HG02938 (cell line): ENCODE results near the gene OR10K2.
"Not testable (repeated sequence)": the region's sequence is repeated elsewhere in the genome, so short reads cannot be mapped to it uniquely, and the experiment has no call there.

Source experiments
- ATAC-seq: cut with Tn5 transposase; IDR thresholded peaks from one replicate; pipeline ENCODE4 v1.9.1; 2021; ENCODE audit warnings: mild to moderate bottlenecking, moderate library complexity; ENCODE audit not compliant: unreplicated experiment

The OR10K2 gene

DNA sequence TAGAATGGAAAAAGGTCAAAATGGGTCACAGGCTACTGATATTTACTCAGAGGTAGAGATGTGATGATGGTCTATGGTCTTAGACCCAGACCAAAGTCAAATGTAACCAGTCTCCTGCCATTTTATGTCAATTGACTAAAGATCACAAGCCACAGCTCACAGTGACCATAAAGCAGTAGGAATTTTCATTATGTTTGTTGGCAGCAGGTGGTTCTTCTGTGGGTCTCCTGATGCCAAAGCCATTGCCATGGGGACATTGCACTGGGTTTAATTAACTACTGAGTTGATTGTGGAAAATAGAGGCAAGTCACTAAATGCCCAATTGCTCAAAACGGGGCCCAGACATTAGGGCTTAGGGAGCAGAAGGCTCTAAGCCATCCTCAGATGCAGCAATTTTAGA, at the start of gene OR10K2:
Gene OR10K2, minus strand, starts transcription at position 101 of the 400 bp plus-strand sequence. CDS start 5,371 bp downstream, outside the sequence.
- ATAC-seq = no peak

- ATAC-seq = no peak
Observed at GRCh38 chr1:158471920-158472319, 45.9 kb upstream of the OR10K2 start, which contains the start of gene OR10R2. Gene OR10R2, plus strand, starts transcription at chr1:158472220. Its CDS starts 106 bp downstream, at chr1:158472326.

DNA sequence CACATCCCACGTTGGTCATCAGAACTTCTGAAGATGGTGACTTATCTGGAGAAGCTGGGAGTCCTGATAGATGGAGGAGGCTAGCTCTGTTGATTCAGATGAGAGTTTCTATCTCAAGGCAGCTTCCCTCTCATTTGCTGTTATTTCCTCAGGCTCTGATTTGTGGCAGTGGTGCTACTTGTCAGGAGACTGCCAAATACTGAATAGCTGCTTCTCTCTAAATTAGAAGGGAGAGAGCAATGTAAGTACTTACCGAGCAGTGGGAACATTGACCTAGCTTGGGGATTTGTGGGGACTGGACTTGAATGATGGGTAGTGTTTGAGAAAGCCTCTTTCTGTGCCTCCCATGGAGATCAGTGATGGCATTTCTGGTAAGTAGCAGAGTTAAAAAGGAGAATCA, 35.5 kb upstream of the OR10K2 start, which contains the start of gene OR10K1:
Gene OR10K1, plus strand, starts transcription at position 301 of the 400 bp plus-strand sequence. CDS start 3,728 bp downstream, outside the sequence.
- ATAC-seq = no peak

GRCh38 chr1:158458263-158458662, 32.2 kb upstream of the OR10K2 start:
- no peak for ATAC-seq

GRCh38 chr1:158457246-158457645, 31.2 kb upstream of the OR10K2 start:
- ATAC-seq = no peak

DNA sequence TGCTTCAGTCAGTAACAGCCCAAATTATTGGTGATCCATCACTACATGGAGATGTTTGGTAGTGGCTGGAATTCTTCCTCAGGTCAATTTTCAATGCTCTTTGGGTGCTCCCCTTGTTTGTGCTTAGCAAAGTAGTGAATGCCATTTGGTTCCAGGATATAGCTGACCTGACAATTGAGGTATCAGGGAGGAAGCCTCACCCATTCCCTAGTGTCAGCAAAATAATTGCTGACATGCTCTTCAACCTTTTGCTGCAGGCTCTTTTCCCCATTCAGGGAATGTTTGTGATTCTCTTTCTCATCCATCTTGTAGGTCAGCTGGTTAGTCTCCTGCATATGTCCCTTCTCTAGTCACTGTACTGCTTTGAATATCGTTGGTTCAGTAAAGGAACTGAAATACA, 28.5 kb upstream of the OR10K2 start:
- ATAC-seq = no peak

DNA sequence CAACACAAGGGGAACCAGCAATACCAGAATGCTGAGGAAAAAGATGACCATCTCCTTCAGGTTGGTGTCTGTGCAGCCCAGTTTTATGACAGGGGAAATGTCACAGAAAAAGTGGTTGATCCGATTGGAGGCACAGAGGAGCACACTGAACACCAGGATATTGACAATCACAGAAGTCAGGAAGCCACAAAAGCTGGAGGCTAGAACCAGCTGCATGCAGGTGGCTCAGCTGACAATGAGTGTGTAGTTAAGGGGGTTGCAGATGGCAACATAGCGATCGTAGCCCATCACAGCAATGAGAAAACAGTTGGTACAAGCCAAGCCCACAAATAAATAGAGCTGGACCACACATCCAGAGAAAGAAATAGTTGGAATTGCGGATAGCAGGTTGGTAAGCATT, 19.3 kb upstream of the OR10K2 start:
- no peak for ATAC-seq

GRCh38 chr1:158434741-158435140, 8.7 kb upstream of the OR10K2 start:
- no peak for ATAC-seq

GRCh38 chr1:158430163-158430562, 4.1 kb upstream of the OR10K2 start:
- ATAC-seq = not testable (repeated sequence)

DNA sequence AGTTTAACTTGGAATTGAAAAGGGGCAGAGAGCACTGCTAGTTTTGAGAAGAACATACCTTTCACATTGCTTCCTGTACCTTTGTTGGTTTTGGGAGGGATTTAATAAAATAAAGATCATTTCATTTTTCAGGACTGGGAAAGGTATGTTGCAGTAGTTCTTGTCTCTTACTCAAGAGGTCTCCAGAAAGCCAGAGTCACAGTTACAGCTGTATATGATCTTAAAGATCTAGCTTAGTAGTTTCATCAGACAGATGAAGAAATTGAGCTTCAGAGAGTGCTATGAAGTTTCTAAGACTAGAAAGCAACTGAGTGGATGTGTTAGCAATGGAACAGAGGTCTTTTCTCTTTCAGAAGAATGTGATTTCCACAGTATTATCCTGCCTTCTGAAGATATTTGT, 1.0 kb downstream of the OR10K2 start:
- ATAC-seq = no peak

GRCh38 chr1:158422212-158422611, 3.8 kb downstream of the OR10K2 start:
- ATAC-seq = no peak

DNA sequence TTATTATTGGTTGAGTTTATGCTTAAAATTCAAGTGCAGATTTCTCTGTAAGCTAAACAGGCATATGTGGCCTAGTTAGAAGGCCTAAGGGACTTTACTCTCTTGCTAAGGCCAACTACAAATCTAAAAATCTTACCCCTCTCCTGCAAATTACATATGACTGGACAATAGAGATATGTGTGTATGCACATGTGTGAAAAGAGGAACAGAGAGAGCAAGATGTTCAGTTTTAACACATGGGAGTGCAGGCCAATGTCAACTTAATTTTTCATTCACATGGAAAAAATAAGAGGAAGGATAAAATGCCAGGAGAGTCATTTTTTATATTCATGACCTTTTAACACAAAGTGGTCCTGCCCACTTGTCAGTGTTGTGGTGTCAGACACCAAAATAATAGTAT, 8.5 kb downstream of the OR10K2 start:
- no peak for ATAC-seq

- ATAC-seq = no peak
Observed at GRCh38 chr1:158414651-158415345, 11.2 kb downstream of the OR10K2 start.

- no peak for ATAC-seq
Observed at GRCh38 chr1:158407092-158407491, 18.9 kb downstream of the OR10K2 start.

DNA sequence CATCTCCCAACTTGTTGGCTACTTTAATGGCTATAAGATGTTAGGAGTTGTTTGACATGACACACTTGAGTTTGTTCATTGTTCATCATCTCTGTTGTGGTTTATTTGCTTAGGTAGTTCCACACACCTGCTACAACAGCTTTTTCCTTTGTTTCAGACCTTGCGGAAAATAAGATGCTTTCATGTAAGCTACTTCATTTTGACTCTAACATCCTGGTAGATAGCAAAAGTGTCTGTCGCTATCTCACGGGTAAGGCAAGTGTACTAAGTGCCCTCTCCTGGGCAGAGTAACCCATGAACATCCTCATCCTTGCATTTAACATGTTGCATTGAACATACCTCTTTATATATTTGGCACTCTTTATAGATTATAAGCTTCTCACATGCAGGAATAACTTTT, 25.2 kb downstream of the OR10K2 start:
- no peak for ATAC-seq

DNA sequence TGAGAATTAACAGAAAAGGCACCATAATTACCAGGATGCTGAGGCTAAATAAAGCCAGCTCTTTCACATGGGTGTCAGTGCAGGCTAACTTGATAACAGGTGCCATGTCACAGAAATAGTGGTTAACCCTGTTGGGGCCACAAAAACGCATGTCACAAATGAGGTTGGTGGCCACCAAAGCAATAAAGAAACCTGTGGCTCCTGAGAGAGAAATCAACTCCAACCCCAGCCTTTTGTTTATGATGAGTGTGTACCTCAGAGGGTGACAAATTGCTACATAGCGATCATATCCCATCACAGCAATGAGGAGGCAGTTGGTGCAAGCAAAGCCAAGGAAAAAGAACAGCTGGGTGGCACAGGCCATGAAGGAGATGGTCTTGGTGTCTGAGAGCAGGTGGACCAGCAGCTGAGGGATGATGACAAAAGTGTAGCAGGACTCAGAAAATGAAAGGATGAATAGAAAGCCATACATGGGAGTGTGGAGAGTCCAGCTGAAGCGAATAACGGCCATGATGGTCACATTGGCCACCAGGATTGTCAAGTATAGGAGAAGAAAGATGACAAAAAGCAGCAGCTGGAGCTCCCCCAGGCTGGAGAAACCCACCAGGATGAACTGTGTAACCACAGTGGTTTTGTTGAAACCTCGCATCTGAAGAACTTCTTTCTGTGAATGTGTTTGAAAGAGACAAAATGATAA, 27.1 kb downstream of the OR10K2 start, which contains the start of gene OR10T2:
Gene OR10T2, minus strand, starts transcription at position 649 of the 697 bp plus-strand sequence. Its CDS starts 0 bp downstream, at position 649.
- no peak for ATAC-seq

DNA sequence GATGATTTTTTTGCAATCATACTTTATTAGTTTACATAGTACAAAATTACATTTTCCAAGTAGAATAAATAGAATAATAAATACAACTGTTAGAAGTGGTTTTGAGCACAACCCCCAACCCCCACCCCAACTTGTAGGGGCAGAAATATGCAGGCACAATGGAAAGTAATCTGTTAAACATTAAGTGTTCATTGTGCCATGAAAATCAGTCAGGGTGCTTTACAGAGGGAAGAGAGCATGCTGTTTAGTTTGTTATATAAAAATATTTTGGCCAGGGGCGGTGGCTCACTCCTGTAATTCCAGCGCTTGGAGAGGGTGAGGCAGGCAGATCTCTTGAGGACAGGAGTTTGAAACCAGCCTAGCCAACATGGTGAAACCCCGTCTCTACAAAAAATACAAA, 29.4 kb downstream of the OR10K2 start:
- ATAC-seq = no peak

GRCh38 chr1:158393476-158393875, 32.6 kb downstream of the OR10K2 start:
- no peak for ATAC-seq

DNA sequence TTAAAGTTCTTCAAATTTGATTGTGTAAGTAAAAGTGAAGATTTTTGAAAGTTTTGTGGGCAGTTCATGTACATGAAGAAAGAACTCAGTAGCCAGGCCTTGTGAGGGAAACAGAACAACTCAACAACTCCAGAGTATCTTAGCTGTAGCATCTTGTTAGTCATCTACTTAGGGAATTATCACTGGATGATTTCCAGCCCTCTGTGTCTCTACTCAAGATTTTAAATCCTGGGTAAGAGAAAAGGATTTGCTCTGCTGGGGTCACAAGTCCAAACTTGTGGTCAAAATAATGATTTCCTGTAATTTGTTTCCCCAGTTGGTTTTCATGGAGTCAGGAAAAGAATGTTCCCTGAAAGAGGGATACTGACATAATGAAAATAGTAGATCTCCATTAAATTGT, 34.9 kb downstream of the OR10K2 start:
- ATAC-seq = no peak

GRCh38 chr1:158390331-158390730, 35.7 kb downstream of the OR10K2 start:
- no peak for ATAC-seq

DNA sequence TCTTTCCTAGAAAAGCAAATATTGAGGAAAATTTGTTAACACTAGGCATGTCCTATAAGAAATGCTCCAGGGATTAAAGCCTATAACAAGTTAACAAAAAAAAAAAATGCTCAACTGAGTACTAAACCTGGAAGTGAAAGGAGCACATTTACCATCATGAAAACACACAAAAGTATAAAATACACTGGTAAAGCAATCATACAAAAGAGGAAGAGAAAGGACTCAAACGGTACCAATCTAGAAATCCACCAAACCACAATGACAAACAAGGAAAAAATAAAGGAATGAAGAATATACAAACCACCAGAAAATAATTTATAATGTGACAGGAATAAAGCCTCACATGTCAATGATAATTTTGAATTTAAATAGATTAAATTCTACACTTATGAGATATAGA, 51.2 kb downstream of the OR10K2 start:
- no peak for ATAC-seq

GRCh38 chr1:158374101-158374500, 51.9 kb downstream of the OR10K2 start:
- ATAC-seq = not testable (repeated sequence)
